Spleen (tissue), 7 donors: ENCODE results near the gene KHDRBS2.

Source experiments
- POLR2A ChIP-seq, 3 donors: fragments of 450-650 bp; IDR thresholded peaks; one replicate each; pipeline ENCODE4 v1.5.1; 2017; ENCODE audit warnings: antibody characterized with exemption in 3 of 3, mild to moderate bottlenecking in 1 of 3
- TF ChIP-seq, protein P1 (sequence below), 11 experiments: fragments of 200-600 bp in 7 of 11; fragments of 450-650 bp in 4 of 11; sonication (generic) in 4 of 11; IDR thresholded peaks in 8 of 11; conservative IDR thresholded peaks in 3 of 11; 1 replicate in 7 of 11; 2 replicates in 4 of 11; pipeline versions ENCODE4 v1.4.0 to v1.8.0; 2016 to 2021; ENCODE audit warnings: antibody characterized with exemption in 11 of 11, inconsistent platforms in 4 of 11, mild to moderate bottlenecking in 1 of 11
- donor health status: DM: no; HTN: no; CAD: no; lungs with moderate emphysema.
- donor health status: DM: no; HTN: no; CAD: no.
- donor health status: DM: no; HTN: no; CAD: no.

DNA sequence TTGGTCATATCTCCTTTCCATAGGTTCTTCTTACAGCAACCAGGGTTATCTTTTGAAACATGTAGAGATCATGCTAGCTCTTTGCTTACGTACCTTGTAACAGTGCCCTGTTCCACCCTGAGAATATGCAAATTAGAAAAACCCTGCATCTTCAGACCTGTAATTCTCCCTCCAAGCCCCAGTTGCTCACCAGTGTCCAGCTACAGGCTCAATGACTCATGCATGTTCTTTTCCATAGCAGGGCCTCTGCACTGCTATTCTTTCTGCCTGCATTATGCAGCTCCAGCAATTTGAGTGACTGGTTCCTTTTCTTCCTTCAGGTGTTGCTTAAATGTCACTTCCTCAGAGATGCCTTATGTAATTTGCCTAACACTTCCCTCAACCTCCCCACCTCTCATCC, 636.2 kb downstream of the KHDRBS2 start:
- no peak for TF ChIP-seq POLR2A (IDR thresholded peaks at IDR 0.05)
- TF ChIP-seq, protein P1, sequence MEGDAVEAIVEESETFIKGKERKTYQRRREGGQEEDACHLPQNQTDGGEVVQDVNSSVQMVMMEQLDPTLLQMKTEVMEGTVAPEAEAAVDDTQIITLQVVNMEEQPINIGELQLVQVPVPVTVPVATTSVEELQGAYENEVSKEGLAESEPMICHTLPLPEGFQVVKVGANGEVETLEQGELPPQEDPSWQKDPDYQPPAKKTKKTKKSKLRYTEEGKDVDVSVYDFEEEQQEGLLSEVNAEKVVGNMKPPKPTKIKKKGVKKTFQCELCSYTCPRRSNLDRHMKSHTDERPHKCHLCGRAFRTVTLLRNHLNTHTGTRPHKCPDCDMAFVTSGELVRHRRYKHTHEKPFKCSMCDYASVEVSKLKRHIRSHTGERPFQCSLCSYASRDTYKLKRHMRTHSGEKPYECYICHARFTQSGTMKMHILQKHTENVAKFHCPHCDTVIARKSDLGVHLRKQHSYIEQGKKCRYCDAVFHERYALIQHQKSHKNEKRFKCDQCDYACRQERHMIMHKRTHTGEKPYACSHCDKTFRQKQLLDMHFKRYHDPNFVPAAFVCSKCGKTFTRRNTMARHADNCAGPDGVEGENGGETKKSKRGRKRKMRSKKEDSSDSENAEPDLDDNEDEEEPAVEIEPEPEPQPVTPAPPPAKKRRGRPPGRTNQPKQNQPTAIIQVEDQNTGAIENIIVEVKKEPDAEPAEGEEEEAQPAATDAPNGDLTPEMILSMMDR (IDR thresholded peaks at IDR 0.05 in 8 of 11, conservative IDR thresholded peaks at IDR 0.05 in 3 of 11): no peak
